Large intestine (tissue), 3 donors: Measurements from ENCODE around the gene ACADS. TPM values are rescaled to one million over a fixed set of nuclear protein-coding genes. Genes with fewer than 3 reads are reported as not detected.

ENCODE experiments used
- DNase-seq, 2 donors: peaks; one replicate each; pipeline versions ENCODE4 v3.0.0 to v3.0.0-alpha.2; 2013
- H3K27ac ChIP-seq: one replicate; pipeline ENCODE4 v1.5.1; 2013; ENCODE audit warnings: low read length
- H3K27me3 ChIP-seq: 2 replicates; pipeline ENCODE4 v1.6.1; 2013; ENCODE audit warnings: low read length; ENCODE audit not compliant: control insufficient read depth, insufficient read depth
- H3K36me3 ChIP-seq: 2 replicates; pipeline ENCODE4 v1.6.1; 2013; ENCODE audit warnings: low read length; ENCODE audit not compliant: control insufficient read depth, insufficient read depth
- H3K4me1 ChIP-seq: one replicate; pipeline ENCODE4 v1.6.1; 2013; ENCODE audit warnings: low read length; ENCODE audit not compliant: control insufficient read depth, insufficient read depth
- H3K4me3 ChIP-seq: one replicate; pipeline ENCODE4 v1.5.1; 2013; ENCODE audit warnings: low read length
- H3K9me3 ChIP-seq: one replicate; pipeline ENCODE4 v1.6.1; 2013; ENCODE audit warnings: mild to moderate bottlenecking, low read depth, low read length, moderate library complexity; ENCODE audit not compliant: control insufficient read depth
- WGBS: methylation state at CpG from one replicate; pipeline ENCODE4 v1.1.5; 2013; ENCODE audit warnings: low lambda C conversion rate; ENCODE audit not compliant: insufficient coverage; 5-methylcytosine and 5-hydroxymethylcytosine counted together
- polyA plus RNA-seq: library from polyadenylated mRNA; unstranded; fragments of 120-200 nt; gene quantifications from one replicate; pipeline ENCODE4 v1.2.1, GENCODE V29; 2013

ACADS gene
- polyA plus RNA-seq, 1 donor: 50.2 TPM

DNA sequence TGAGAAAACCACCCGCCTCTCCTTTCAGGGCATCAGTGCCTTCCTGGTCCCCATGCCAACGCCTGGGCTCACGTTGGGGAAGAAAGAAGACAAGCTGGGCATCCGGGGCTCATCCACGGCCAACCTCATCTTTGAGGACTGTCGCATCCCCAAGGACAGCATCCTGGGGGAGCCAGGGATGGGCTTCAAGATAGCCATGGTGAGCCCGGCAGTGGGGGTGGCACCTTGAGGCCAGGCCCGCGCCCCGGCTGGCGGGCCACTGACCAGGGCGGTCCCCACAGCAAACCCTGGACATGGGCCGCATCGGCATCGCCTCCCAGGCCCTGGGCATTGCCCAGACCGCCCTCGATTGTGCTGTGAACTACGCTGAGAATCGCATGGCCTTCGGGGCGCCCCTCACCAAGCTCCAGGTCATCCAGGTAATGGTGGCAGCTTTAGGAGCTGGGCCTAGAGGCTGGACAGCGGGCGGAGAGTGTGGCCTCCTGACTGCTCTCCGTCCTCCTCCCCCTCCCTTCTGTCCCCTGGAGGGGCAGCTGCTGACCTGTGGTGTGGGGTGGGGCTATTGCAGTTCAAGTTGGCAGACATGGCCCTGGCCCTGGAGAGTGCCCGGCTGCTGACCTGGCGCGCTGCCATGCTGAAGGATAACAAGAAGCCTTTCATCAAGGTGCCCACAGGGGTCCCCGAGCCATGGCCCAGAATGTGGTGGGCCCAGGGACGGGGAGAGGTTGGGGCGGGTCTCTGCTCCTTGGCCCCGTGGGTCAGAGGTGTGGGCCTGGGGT lies 12.8 kb downstream of the ACADS start:
- H3K4me1 ChIP-seq: peaks cover 7% of the 10 kb centered on the region
- peaks cover 32% of the 10 kb centered on the region for H3K36me3 ChIP-seq
- no peaks in the 10 kb centered on the region for H3K9me3 ChIP-seq
- no peak overlapping the region for H3K27ac ChIP-seq
- no peaks in the 10 kb centered on the region for H3K27me3 ChIP-seq
- no peak overlapping the region for H3K4me3 ChIP-seq
- no CpG with 5 or more reads among the region's 31 CpGs for WGBS
- DNase-seq: no peak

DNA sequence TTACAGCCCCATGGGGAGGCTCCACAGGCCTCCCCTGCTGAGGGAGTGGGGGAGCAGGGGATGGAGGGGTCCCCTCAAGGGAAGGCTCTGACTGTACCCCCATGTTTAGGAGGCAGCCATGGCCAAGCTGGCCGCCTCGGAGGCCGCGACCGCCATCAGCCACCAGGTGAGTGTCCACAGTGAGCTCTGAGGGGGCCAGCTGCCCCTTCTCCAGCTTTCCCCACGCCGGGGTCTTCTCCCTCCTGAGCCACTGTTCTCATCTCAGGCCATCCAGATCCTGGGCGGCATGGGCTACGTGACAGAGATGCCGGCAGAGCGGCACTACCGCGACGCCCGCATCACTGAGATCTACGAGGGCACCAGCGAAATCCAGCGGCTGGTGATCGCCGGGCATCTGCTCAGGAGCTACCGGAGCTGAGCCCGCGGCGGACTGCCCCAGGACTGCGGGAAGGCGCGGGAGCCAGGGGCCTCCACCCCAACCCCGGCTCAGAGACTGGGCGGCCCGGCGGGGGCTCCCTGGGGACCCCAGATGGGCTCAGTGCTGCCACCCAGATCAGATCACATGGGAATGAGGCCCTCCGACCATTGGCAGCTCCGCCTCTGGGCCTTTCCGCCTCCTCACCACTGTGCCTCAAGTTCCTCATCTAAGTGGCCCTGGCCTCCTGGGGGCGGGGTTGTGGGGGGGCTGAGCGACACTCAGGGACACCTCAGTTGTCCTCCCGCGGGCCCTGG lies 13.6 kb downstream of the ACADS start:
- DNase-seq: no peak
- Histone ChIP-seq H3K36me3 (peaks cover 29% of the 10 kb centered on the region), H3K27me3 (no peaks in the 10 kb centered on the region), H3K27ac (no peak overlapping the region), H3K4me1 (peaks cover 7% of the 10 kb centered on the region), H3K4me3 (no peak overlapping the region), H3K9me3 (no peaks in the 10 kb centered on the region)
- no CpG with 5 or more reads among the region's 38 CpGs for WGBS

- 67% methylated on average over 2 of the region's 16 CpGs for WGBS
- Histone ChIP-seq H3K4me3 (no peak overlapping the region), H3K27me3 (no peaks in the 10 kb centered on the region), H3K36me3 (peaks cover 26% of the 10 kb centered on the region), H3K9me3 (no peaks in the 10 kb centered on the region), H3K4me1 (peaks cover 7% of the 10 kb centered on the region), H3K27ac (no peak overlapping the region)
- DNase-seq: no peak
These were observed 14.4 kb downstream of the ACADS start for GRCh38 chr12:120739821-120740613.

GRCh38 chr12:120740871-120741270 lies 15.2 kb downstream of the ACADS start:
- no peak for DNase-seq
- Histone ChIP-seq H3K27ac (no peak overlapping the region), H3K4me1 (peaks cover 7% of the 10 kb centered on the region), H3K9me3 (no peaks in the 10 kb centered on the region), H3K36me3 (peaks cover 26% of the 10 kb centered on the region), H3K4me3 (no peak overlapping the region), H3K27me3 (no peaks in the 10 kb centered on the region)
- no CpG with 5 or more reads among the region's 15 CpGs for WGBS

DNA sequence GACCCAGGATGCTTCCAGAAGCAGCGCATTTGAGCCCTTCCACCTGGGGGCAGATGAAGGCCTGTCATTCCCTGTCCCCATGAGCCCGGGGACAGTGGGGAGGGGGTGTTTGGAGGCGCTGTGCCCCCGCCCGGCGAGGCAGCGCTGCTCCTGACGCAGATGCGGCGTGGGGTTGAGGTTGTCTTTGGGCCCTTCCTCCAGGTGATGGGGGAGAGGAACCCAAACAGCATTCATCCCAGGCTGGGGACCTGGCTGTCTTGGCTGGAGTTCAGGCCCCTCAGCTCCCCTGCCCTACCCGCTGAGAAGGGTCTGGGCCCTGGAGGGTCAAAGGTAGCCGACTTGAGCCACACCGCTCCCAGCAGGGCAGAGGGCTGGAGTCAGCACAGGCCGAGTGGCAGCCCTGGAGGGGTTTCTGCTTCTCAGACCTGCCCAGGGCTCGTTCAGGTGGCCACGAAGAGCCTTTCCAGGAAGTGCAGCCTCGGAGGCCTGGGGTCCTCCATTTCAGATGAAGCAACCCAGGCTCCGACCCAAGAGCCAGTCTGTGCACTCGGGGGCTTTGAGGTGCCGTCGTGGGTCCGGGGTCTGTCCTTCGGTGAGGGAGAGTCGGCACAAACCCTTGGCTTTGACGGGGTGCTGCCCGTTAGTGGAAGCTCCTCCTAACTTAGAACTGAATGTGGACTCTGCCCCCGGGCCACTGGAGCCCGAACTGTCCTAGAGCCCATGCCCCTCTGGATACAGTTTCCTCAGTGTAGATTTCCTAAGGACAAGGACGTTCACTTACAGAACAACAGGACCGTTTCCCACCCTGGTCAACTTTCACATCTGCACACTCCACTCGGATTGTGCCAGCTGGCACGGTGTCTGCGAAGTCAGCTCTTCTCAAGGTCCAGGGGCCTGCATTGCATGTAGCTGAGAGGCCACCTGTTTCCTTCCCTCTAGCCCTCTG lies 16.1 kb downstream of the ACADS start:
- Histone ChIP-seq H3K4me1 (peaks cover 7% of the 10 kb centered on the region), H3K9me3 (no peaks in the 10 kb centered on the region), H3K36me3 (peaks cover 26% of the 10 kb centered on the region), H3K27me3 (no peaks in the 10 kb centered on the region), H3K27ac (no peak overlapping the region), H3K4me3 (no peak overlapping the region)
- no CpG with 5 or more reads among the region's 33 CpGs for WGBS
- DNase-seq: no peak

GRCh38 chr12:120744922-120745493 lies 19.4 kb downstream of the ACADS start:
- Histone ChIP-seq H3K27me3 (no peaks in the 10 kb centered on the region), H3K27ac (no peak overlapping the region), H3K9me3 (no peaks in the 10 kb centered on the region), H3K4me3 (no peak overlapping the region), H3K36me3 (peaks cover 5% of the 10 kb centered on the region), H3K4me1 (peaks cover 16% of the 10 kb centered on the region)
- WGBS: no CpG with 5 or more reads among the region's 15 CpGs
- no peak for DNase-seq

GRCh38 chr12:120748242-120748641 lies 22.6 kb downstream of the ACADS start:
- H3K36me3 ChIP-seq: no peaks in the 10 kb centered on the region
- no peak overlapping the region for H3K4me3 ChIP-seq
- DNase-seq: peak; percentile 87 to 93
- peaks cover 9% of the 10 kb centered on the region for H3K4me1 ChIP-seq
- no peaks in the 10 kb centered on the region for H3K9me3 ChIP-seq
- H3K27me3 ChIP-seq: no peaks in the 10 kb centered on the region
- H3K27ac ChIP-seq: peak overlapping the region; percentile 83
- no CpG with 5 or more reads among the region's 7 CpGs for WGBS

GRCh38 chr12:120749256-120749655 lies 23.6 kb downstream of the ACADS start:
- peaks cover 9% of the 10 kb centered on the region for H3K4me1 ChIP-seq
- no peak for DNase-seq
- H3K27me3 ChIP-seq: no peaks in the 10 kb centered on the region
- peaks cover under 1% of the 10 kb centered on the region for H3K9me3 ChIP-seq
- no peak overlapping the region for H3K27ac ChIP-seq
- 100% methylated on average over 1 of the region's 5 CpGs for WGBS
- H3K36me3 ChIP-seq: no peaks in the 10 kb centered on the region
- no peak overlapping the region for H3K4me3 ChIP-seq

DNA sequence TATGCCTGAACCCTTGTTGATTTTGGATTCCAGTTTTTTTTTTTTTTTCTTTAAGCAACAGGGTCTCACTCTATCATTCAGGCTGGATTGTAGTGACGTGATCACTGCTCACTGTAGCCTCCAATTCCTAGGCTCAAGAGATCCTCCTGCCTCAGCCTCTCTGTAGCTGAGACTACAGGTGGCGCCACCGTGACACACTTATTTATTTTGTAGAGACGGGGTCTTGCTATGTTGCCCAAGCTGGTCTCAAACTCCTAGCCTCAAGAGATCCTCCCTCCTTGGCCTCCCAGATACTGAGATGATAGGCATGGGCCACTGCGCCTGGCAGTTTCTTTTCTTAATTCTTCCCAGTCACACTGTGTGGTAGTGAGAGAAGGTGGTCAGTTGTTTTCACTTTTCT lies 25.2 kb downstream of the ACADS start:
- no CpG with 5 or more reads among the region's 5 CpGs for WGBS
- H3K4me1 ChIP-seq: peaks cover 9% of the 10 kb centered on the region

More for the DNA sequence above, 25.2 kb downstream of the ACADS start:
- peaks cover 10% of the 10 kb centered on the region for H3K9me3 ChIP-seq
- H3K4me3 ChIP-seq: no peak overlapping the region
- H3K27ac ChIP-seq: no peak overlapping the region
- H3K36me3 ChIP-seq: no peaks in the 10 kb centered on the region
- H3K27me3 ChIP-seq: no peaks in the 10 kb centered on the region
- no peak for DNase-seq
